HCT116 (cell line): Measurements from ENCODE around the gene CACNB3. TPM values are rescaled to one million over a fixed set of nuclear protein-coding genes. Genes with fewer than 3 reads are reported as not detected.

Source experiments
- ATAC-seq: fragments of 200-7000 bp; cut with Tn5 transposase; 2 replicates; pipeline ENCODE4 v1.9.1; 2020; ENCODE audit warnings: mild to moderate bottlenecking, moderate library complexity
- BruUV-seq: library from RNA; stranded (reverse); fragments of 400-500 nt; replicated peaks from 2 replicates; lab custom pipeline; 2021; lab: Mats Ljungman, UMichigan
- CTCF ChIA-PET: fragments of 300-600 bp; sonication (Branson Sonifier 250); formaldehyde crosslinking; loops from one replicate; lab custom pipeline; 2021; ENCODE audit warnings: antibody characterized with exemption; lab: Charles Lee
- POLR2A ChIA-PET: fragments of 300-600, 350-600 bp; sonication (Branson Sonifier 250); formaldehyde crosslinking; loops from one replicate; lab custom pipeline; 2021; ENCODE audit warnings: antibody characterized with exemption; lab: Charles Lee
- RAD21 ChIA-PET, 2 experiments: fragments of 300-600 bp; sonication (Branson Sonifier 250); formaldehyde crosslinking; loops; one replicate each; lab custom pipeline; 2023; ENCODE audit warnings: low total read pairs in 2 of 2; ENCODE audit not compliant: uncharacterized antibody in 2 of 2, unreplicated experiment in 2 of 2, low non-redundant PET in 1 of 2; lab: Charles Lee
- DNase-seq: peaks from one replicate; pipeline ENCODE4 v3.0.0-alpha.2; 2010; ENCODE audit warnings: low read depth, low spot score
- H2AFZ ChIP-seq: fragments of 200-600 bp; shearing (Covaris generic), sonication (generic); 2 replicates; pipeline ENCODE4 v1.6.1; 2017; ENCODE audit warnings: low read depth, mixed run types, mixed read lengths, antibody characterized with exemption, low read length; ENCODE audit not compliant: poor library complexity, severe bottlenecking
- H3K27ac ChIP-seq: 2 replicates; pipeline ENCODE4 v1.5.1; 2012; ENCODE audit warnings: low read depth, low read length
- H3K27me3 ChIP-seq: fragments of 200-600 bp; sonication (generic); 2 replicates; pipeline ENCODE4 v1.6.1; 2016; ENCODE audit warnings: mixed run types, low read length, mixed read lengths; ENCODE audit not compliant: insufficient read depth
- H3K36me3 ChIP-seq, 2 experiments: fragments of 200-500 bp in 1 of 2; fragments of 200-600 bp in 1 of 2; sonication (Bioruptor generic) in 1 of 2; sonication (generic) in 1 of 2; 2 replicates each; pipeline versions ENCODE4 v1.5.1 to v1.6.1; 2014 to 2016; ENCODE audit warnings: low read length in 2 of 2, inconsistent platforms in 1 of 2, mixed read lengths in 1 of 2, mixed run types in 1 of 2; ENCODE audit not compliant: insufficient read depth in 2 of 2, control insufficient read depth in 1 of 2
- H3K4me1 ChIP-seq, 2 experiments: fragments of 200-600 bp in 1 of 2; sonication (generic) in 1 of 2; 2 replicates each; pipeline versions ENCODE4 v1.5.1 to v1.6.1; 2012 to 2017; ENCODE audit warnings: low read length in 2 of 2, inconsistent platforms in 1 of 2, mild to moderate bottlenecking in 1 of 2, mixed read lengths in 1 of 2, mixed run types in 1 of 2, moderate library complexity in 1 of 2; ENCODE audit not compliant: insufficient read depth in 2 of 2, control insufficient read depth in 1 of 2
- H3K4me2 ChIP-seq: fragments of 200-600 bp; sonication (generic); 2 replicates; pipeline ENCODE4 v1.6.1; 2017; ENCODE audit warnings: mixed run types, low read length, mixed read lengths
- H3K4me3 ChIP-seq, 2 experiments: fragments of 200-600 bp in 1 of 2; sonication (generic) in 1 of 2; replicated peaks in 1 of 2; 2 replicates each; pipeline ENCODE4 v1.5.1; 2011 to 2016; ENCODE audit warnings: low read length in 2 of 2, control low read depth in 1 of 2, low read depth in 1 of 2, mild to moderate bottlenecking in 1 of 2, mixed read lengths in 1 of 2, mixed run types in 1 of 2
- H3K79me2 ChIP-seq: fragments of 200-600 bp; sonication (generic); 2 replicates; pipeline ENCODE4 v1.6.1; 2017; ENCODE audit warnings: mild to moderate bottlenecking, mixed run types, low read length, moderate library complexity, mixed read lengths; ENCODE audit not compliant: insufficient read depth
- H3K9ac ChIP-seq: fragments of 200-600 bp; sonication (generic); 2 replicates; pipeline ENCODE4 v1.6.1; 2016; ENCODE audit warnings: low read length, mixed read lengths
- H3K9me2 ChIP-seq: fragments of 200-600 bp; sonication (generic), shearing (Covaris generic); 2 replicates; pipeline ENCODE4 v1.6.1; 2017; ENCODE audit warnings: mixed run types, mild to moderate bottlenecking, moderate library complexity; ENCODE audit not compliant: insufficient read depth
- H3K9me3 ChIP-seq, 2 experiments: fragments of 200-500 bp in 1 of 2; fragments of 200-600 bp in 1 of 2; sonication (Bioruptor generic) in 1 of 2; sonication (generic) in 1 of 2; 2 replicates each; pipeline ENCODE4 v1.6.1; 2014 to 2017; ENCODE audit warnings: low read length in 2 of 2, mixed read lengths in 2 of 2, inconsistent platforms in 1 of 2, low read depth in 1 of 2, mild to moderate bottlenecking in 1 of 2, mixed run types in 1 of 2, moderate library complexity in 1 of 2; ENCODE audit not compliant: control insufficient read depth in 1 of 2, insufficient read depth in 1 of 2
- H4K20me1 ChIP-seq: fragments of 200-600 bp; sonication (generic), shearing (Covaris generic); 2 replicates; pipeline ENCODE4 v1.6.1; 2017; ENCODE audit warnings: mixed run types, mild to moderate bottlenecking, moderate library complexity; ENCODE audit not compliant: insufficient read depth
- EZH2 ChIP-seq: fragments of 200-600 bp; sonication (generic); IDR thresholded peaks from 2 replicates; pipeline ENCODE4 v1.6.1; 2017; ENCODE audit warnings: antibody characterized with exemption, mixed run types
- EZH2phosphoT487 ChIP-seq: fragments of 200-600 bp; IDR thresholded peaks from 2 replicates; pipeline ENCODE4 v1.6.1; 2018; ENCODE audit warnings: antibody characterized with exemption, borderline replicate concordance
- FOSL1 ChIP-seq: IDR thresholded peaks from 2 replicates; pipeline ENCODE4 v1.6.1; 2012; ENCODE audit warnings: low read depth
- JUND ChIP-seq: IDR thresholded peaks from 2 replicates; pipeline ENCODE4 v1.6.1; 2012
- POLR2A ChIP-seq: IDR thresholded peaks from 2 replicates; pipeline ENCODE4 v1.7.0; 2011; ENCODE audit warnings: borderline replicate concordance; ENCODE audit not compliant: insufficient read depth, insufficient read length; ENCODE audit errors: extremely low read depth
- POLR2AphosphoS5 ChIP-seq: IDR thresholded peaks from 2 replicates; pipeline ENCODE4 v1.6.1; 2011; ENCODE audit warnings: mild to moderate bottlenecking, low read depth, low read length, moderate library complexity
- ZFX ChIP-seq: fragments of 450-650 bp; IDR thresholded peaks from 2 replicates; pipeline ENCODE4 v1.6.1; 2017
- ZNF274 ChIP-seq: fragments of 200-500 bp; sonication (Bioruptor generic); IDR thresholded peaks from 2 replicates; pipeline ENCODE4 v1.6.1; 2014; ENCODE audit warnings: mild to moderate bottlenecking, low read depth, low read length, inconsistent platforms
- intact Hi-C: fragments of 100-400 bp; cut with micrococcal nuclease; formaldehyde crosslinking; loops from 2 replicates; pipeline ENCODE4 v1.10.0; 2022
- total RNA-seq: library from RNA; stranded (reverse); gene quantifications from one replicate; pipeline ENCODE4 v1.2.1, GENCODE V29; 2021; ENCODE audit not compliant: unreplicated experiment
- TF ChIP-seq, protein P1 (sequence below): IDR thresholded peaks from 2 replicates; pipeline ENCODE4 v1.6.1; 2012
- TF ChIP-seq, protein P2 (sequence below), 3 experiments: fragments of 200-600 bp in 1 of 3; sonication (generic) in 1 of 3; IDR thresholded peaks in 2 of 3; conservative IDR thresholded peaks in 1 of 3; 2 replicates each; pipeline ENCODE4 v1.5.1; 2012 to 2017; ENCODE audit warnings: low read depth in 2 of 3, low read length in 2 of 3, antibody characterized with exemption in 1 of 3, borderline replicate concordance in 1 of 3, control low read depth in 1 of 3, mild to moderate bottlenecking in 1 of 3, mixed read lengths in 1 of 3, mixed run types in 1 of 3, moderate library complexity in 1 of 3; ENCODE audit not compliant: insufficient read depth in 1 of 3
- TF ChIP-seq, protein P3 (sequence below): IDR thresholded peaks from 2 replicates; pipeline ENCODE4 v1.6.1; 2012

The CACNB3 gene
- total RNA-seq, 1 experiment from 2014 or later, result 22.0 TPM

DNA sequence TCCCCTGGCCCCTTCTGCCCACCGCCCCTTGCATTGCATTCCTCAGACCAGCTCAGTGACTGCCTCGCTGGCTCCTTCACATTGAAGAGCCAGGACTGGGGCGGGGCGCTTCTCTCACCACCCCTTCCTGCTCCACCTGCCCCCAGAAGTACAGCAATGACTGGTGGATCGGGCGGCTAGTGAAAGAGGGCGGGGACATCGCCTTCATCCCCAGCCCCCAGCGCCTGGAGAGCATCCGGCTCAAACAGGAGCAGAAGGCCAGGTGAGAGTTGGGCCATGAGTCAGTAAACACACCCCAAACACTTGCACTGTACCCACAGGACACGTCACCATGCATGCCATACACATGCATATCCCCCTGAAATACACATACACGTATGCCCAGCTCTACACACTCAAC, 5.8 kb downstream of the CACNB3 start:
- H4K20me1 ChIP-seq, result no peaks in the 10 kb centered on the region
- no peak overlapping the region for H3K9ac ChIP-seq
- TF ChIP-seq, protein P1, sequence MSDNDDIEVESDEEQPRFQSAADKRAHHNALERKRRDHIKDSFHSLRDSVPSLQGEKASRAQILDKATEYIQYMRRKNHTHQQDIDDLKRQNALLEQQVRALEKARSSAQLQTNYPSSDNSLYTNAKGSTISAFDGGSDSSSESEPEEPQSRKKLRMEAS, result no peak
- TF ChIP-seq EZH2 (no peak), ZNF274 (no peak), POLR2AphosphoS5 (no peak), POLR2A (no peak), EZH2phosphoT487 (no peak), ZFX (no peak), FOSL1 (no peak), JUND (no peak)
- TF ChIP-seq, protein P2, sequence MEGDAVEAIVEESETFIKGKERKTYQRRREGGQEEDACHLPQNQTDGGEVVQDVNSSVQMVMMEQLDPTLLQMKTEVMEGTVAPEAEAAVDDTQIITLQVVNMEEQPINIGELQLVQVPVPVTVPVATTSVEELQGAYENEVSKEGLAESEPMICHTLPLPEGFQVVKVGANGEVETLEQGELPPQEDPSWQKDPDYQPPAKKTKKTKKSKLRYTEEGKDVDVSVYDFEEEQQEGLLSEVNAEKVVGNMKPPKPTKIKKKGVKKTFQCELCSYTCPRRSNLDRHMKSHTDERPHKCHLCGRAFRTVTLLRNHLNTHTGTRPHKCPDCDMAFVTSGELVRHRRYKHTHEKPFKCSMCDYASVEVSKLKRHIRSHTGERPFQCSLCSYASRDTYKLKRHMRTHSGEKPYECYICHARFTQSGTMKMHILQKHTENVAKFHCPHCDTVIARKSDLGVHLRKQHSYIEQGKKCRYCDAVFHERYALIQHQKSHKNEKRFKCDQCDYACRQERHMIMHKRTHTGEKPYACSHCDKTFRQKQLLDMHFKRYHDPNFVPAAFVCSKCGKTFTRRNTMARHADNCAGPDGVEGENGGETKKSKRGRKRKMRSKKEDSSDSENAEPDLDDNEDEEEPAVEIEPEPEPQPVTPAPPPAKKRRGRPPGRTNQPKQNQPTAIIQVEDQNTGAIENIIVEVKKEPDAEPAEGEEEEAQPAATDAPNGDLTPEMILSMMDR (IDR thresholded peaks at IDR 0.05 in 2 of 3, conservative IDR thresholded peaks at IDR 0.05 in 1 of 3; ENCODE audit: borderline replicate concordance in 1 of 3, insufficient read depth in 1 of 3, low read depth in 2 of 3, low read length in 2 of 3), result no peak
- TF ChIP-seq, protein P3, sequence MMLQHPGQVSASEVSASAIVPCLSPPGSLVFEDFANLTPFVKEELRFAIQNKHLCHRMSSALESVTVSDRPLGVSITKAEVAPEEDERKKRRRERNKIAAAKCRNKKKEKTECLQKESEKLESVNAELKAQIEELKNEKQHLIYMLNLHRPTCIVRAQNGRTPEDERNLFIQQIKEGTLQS, result no peak
- peaks cover 1 to 2% of the 10 kb centered on the region in 2 experiments; a peak in 2 of 4 replicates for H3K4me1 ChIP-seq
- H3K9me2 ChIP-seq, result no peaks in the 10 kb centered on the region
- BruUV-seq, result no TSS peak
- no peaks in the 10 kb centered on the region for H3K9me3 ChIP-seq
- no peak overlapping the region for H3K27ac ChIP-seq
- peaks cover 4 to 15% of the 10 kb centered on the region in 2 experiments; a peak in 3 of 4 replicates for H3K36me3 ChIP-seq
- ChIA-PET POLR2A (no interaction called here), RAD21 (no interaction called here), CTCF (no interaction called here)
- no peak overlapping the region for H3K4me2 ChIP-seq
- no peak overlapping the region for H3K4me3 ChIP-seq
- no peak overlapping the region for H2AFZ ChIP-seq
- no peak for ATAC-seq
- intact Hi-C loops, result no loop called here
- H3K27me3 ChIP-seq, result no peaks in the 10 kb centered on the region
- no peaks in the 10 kb centered on the region for H3K79me2 ChIP-seq
- no peak for DNase-seq
